ENCODE results near the gene GIMAP4. TPM values are rescaled to one million over a fixed set of nuclear protein-coding genes. Genes with fewer than 3 reads are reported as not detected.
A peak's percentile ranks its signal among the peaks of the same experiment; 100 is the strongest.
"Not testable (repeated sequence)": the region's sequence is repeated elsewhere in the genome, so short reads cannot be mapped to it uniquely, and the experiment has no call there.

The GIMAP4 gene
- total RNA-seq, 2 donors from 2014 or later = 202 to 336 TPM

GRCh38 chr7:150568714-150569113 lies 1.5 kb downstream of the GIMAP4 start:
- DNase-seq (ENCODE audit: low spot score in 2 of 2) (no peak), ATAC-seq (peak in 1 of 2 donors; percentile 23)
- Mint-ChIP-seq H3K9me3 (peaks cover 20 to 29% of the 10 kb centered on the region in 2 donors), H3K27ac (peak overlapping the region; percentile 88 to 97), H3K36me3 (peaks cover 64 to 71% of the 10 kb centered on the region in 2 donors)

GRCh38 chr7:150569245-150569955 lies 2.2 kb downstream of the GIMAP4 start:
- Mint-ChIP-seq H3K9me3 (peaks cover 24 to 33% of the 10 kb centered on the region in 2 donors), H3K36me3 (peaks cover 62 to 73% of the 10 kb centered on the region in 2 donors), H3K27ac (peak overlapping the region; percentile 88 to 97)
- ATAC-seq (no peak), DNase-seq (ENCODE audit: low spot score in 2 of 2) (no peak)

- Mint-ChIP-seq H3K27ac (peak overlapping the region; percentile 79 to 88), H3K9me3 (peaks cover 25 to 33% of the 10 kb centered on the region in 2 donors), H3K36me3 (peaks cover 68 to 87% of the 10 kb centered on the region in 2 donors)
- no peak for DNase-seq (ENCODE audit: low spot score in 2 of 2)
- no peak for ATAC-seq
These were observed 3.6 kb downstream of the GIMAP4 start for GRCh38 chr7:150570556-150571465.

GRCh38 chr7:150572496-150572895 lies 5.3 kb downstream of the GIMAP4 start:
- DNase-seq (ENCODE audit: low spot score in 2 of 2) (no peak), ATAC-seq (no peak)
- Mint-ChIP-seq H3K9me3 (peaks cover 33 to 40% of the 10 kb centered on the region in 2 donors), H3K36me3 (peaks cover 78 to 99% of the 10 kb centered on the region in 2 donors), H3K27ac (peak overlapping the region; percentile 2 to 12)

- Mint-ChIP-seq H3K36me3 (peaks cover 57 to 79% of the 10 kb centered on the region in 2 donors), H3K27ac (peak overlapping the region; percentile 61 to 82), H3K9me3 (peaks cover 28 to 35% of the 10 kb centered on the region in 2 donors)
- not testable (repeated sequence) for DNase-seq (ENCODE audit: low spot score in 2 of 2); ATAC-seq
These were observed 12.9 kb downstream of the GIMAP4 start for GRCh38 chr7:150579979-150580637.

GRCh38 chr7:150580638-150581394 lies 13.6 kb downstream of the GIMAP4 start:
- Mint-ChIP-seq H3K27ac (peak overlapping the region; percentile 61 to 82), H3K36me3 (peaks cover 54 to 78% of the 10 kb centered on the region in 2 donors), H3K9me3 (peaks cover 28 to 34% of the 10 kb centered on the region in 2 donors)
- no peak for DNase-seq (ENCODE audit: low spot score in 2 of 2)
- peak; percentile 87 to 91 for ATAC-seq

- ATAC-seq (no peak), DNase-seq (ENCODE audit: low spot score in 2 of 2) (no peak)
- peaks cover 13 to 28% of the 10 kb centered on the region in 2 donors for H3K9me3 Mint-ChIP-seq
- peak overlapping the region; percentile 82 to 91 for H3K27ac Mint-ChIP-seq
- peaks cover 31 to 48% of the 10 kb centered on the region in 2 donors for H3K36me3 Mint-ChIP-seq
These were observed 18.0 kb downstream of the GIMAP4 start for GRCh38 chr7:150585199-150585598.

GRCh38 chr7:150586068-150586784 lies 19.0 kb downstream of the GIMAP4 start:
- H3K36me3 Mint-ChIP-seq = peaks cover 33 to 51% of the 10 kb centered on the region in 2 donors
- peaks cover 19 to 25% of the 10 kb centered on the region in 2 donors for H3K9me3 Mint-ChIP-seq
- no peak for DNase-seq (ENCODE audit: low spot score in 2 of 2)
- ATAC-seq = peak; percentile 85 to 87
- peak overlapping the region; percentile 91 for H3K27ac Mint-ChIP-seq

- Mint-ChIP-seq H3K27ac (peak overlapping the region; percentile 85 to 91), H3K9me3 (peaks cover 25 to 30% of the 10 kb centered on the region in 2 donors), H3K36me3 (peaks cover 39 to 56% of the 10 kb centered on the region in 2 donors)
- peak; percentile 36 to 74 for ATAC-seq
- no peak for DNase-seq (ENCODE audit: low spot score in 2 of 2)
These were observed 19.6 kb downstream of the GIMAP4 start for GRCh38 chr7:150586785-150587152.

- ATAC-seq (no peak), DNase-seq (ENCODE audit: low spot score in 2 of 2) (no peak)
- peaks cover 45 to 58% of the 10 kb centered on the region in 2 donors for H3K36me3 Mint-ChIP-seq
- H3K27ac Mint-ChIP-seq = peak overlapping the region in 1 of 2 donors; percentile 91
- H3K9me3 Mint-ChIP-seq = peaks cover 33 to 38% of the 10 kb centered on the region in 2 donors
These were observed 20.4 kb downstream of the GIMAP4 start for GRCh38 chr7:150587551-150587950.

GRCh38 chr7:150594805-150595204 lies 27.6 kb downstream of the GIMAP4 start:
- H3K27ac Mint-ChIP-seq = no peak overlapping the region
- ATAC-seq (no peak), DNase-seq (ENCODE audit: low spot score in 2 of 2) (no peak)
- peaks cover 44 to 63% of the 10 kb centered on the region in 2 donors for H3K9me3 Mint-ChIP-seq
- H3K36me3 Mint-ChIP-seq = peaks cover 64 to 84% of the 10 kb centered on the region in 2 donors

- no peak for ATAC-seq
- no peak for DNase-seq (ENCODE audit: low spot score in 2 of 2)
- Mint-ChIP-seq H3K9me3 (peaks cover 49 to 67% of the 10 kb centered on the region in 2 donors), H3K36me3 (peaks cover 68 to 85% of the 10 kb centered on the region in 2 donors), H3K27ac (no peak overlapping the region)
These were observed 28.2 kb downstream of the GIMAP4 start for GRCh38 chr7:150595361-150595760.

GRCh38 chr7:150603600-150603999 lies 36.4 kb downstream of the GIMAP4 start:
- H3K9me3 Mint-ChIP-seq = peaks cover 31 to 40% of the 10 kb centered on the region in 2 donors
- peaks cover 38 to 54% of the 10 kb centered on the region in 2 donors for H3K36me3 Mint-ChIP-seq
- ATAC-seq = peak in 1 of 2 donors; percentile 22
- H3K27ac Mint-ChIP-seq = peak overlapping the region in 1 of 2 donors; percentile 16
- DNase-seq (ENCODE audit: low spot score in 2 of 2) = not testable (repeated sequence)

- Mint-ChIP-seq H3K27ac (peak overlapping the region; percentile 77 to 98), H3K9me3 (peaks cover 30 to 31% of the 10 kb centered on the region in 2 donors), H3K36me3 (peaks cover 19 to 59% of the 10 kb centered on the region in 2 donors)
- peak in 1 of 2 donors; percentile 72 for ATAC-seq
- DNase-seq (ENCODE audit: low spot score in 2 of 2) = no peak
These were observed 43.0 kb downstream of the GIMAP4 start for GRCh38 chr7:150610233-150610632.

GRCh38 chr7:150612925-150613324 lies 45.7 kb downstream of the GIMAP4 start:
- ATAC-seq = no peak
- Mint-ChIP-seq H3K36me3 (peaks cover 23 to 63% of the 10 kb centered on the region in 2 donors), H3K27ac (peak overlapping the region in 1 of 2 donors; percentile 80), H3K9me3 (peaks cover 25 to 33% of the 10 kb centered on the region in 2 donors)
- DNase-seq (ENCODE audit: low spot score in 2 of 2) = no peak
